Measurements from ENCODE around the gene PROZ. TPM values are rescaled to one million over a fixed set of nuclear protein-coding genes. Genes with fewer than 3 reads are reported as not detected.

PROZ gene
- total RNA-seq, 2 experiments from 2014 or later = not detected

DNA sequence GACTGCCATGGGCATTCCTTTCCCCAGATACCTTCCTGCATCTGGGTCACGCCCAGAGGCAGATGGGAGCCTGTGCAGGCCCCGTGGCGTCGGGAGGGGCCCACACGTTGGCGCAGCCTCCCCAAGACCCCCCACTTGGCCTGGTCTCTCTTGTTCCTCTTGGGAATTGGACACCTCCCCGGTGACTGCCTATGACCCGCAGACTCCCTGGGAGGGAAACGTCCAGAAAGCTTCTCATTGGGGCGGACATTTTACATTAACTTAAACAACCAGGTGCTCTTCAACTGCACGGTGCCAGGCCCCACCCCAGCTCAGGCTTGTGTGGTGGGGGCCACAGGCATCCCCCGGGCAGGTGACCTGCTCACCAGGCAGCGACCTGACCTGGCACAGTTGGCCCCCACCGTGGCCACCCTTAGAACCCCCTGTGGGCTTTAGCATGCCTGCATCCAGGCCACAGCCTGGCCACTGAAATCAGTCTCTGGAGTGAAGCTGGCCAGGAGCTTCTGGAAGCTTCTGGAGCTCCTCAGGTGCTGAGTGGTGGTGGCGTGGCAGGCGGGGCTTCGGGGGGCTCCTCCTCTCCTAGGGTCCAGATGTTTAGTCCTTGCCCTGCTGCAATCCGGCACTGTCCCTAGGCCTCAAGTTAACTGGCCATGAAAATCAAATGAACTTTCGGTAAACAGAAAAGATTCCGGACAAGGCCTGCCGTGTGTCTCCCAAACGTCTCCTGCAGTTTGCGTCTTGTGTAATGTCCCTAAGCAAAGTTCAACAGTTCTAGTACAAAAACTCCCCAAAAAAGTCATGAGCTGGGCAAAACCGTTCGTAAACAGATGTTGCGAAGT is 8.5 kb upstream of the PROZ start:
- intact Hi-C loops (cut with micrococcal nuclease) = loop anchor here (10.0 kb wide), 1 partner anchor 185 kb away; the partner anchor contains the start of gene MCF2L
- Mint-ChIP-seq H3K27ac (no peak overlapping the region), H3K4me3 (no peak overlapping the region), H3K9me3 (peaks cover 9% of the 10 kb centered on the region), H3K36me3 (peaks cover 3% of the 10 kb centered on the region), H3K4me1 (ENCODE audit: low read depth) (peaks cover 20% of the 10 kb centered on the region), H3K27me3 (peaks cover 2% of the 10 kb centered on the region)
- CTCF ChIA-PET = no interaction called here
- POLR2A ChIA-PET = no interaction called here
- DNase-seq = peak; percentile 3

DNA sequence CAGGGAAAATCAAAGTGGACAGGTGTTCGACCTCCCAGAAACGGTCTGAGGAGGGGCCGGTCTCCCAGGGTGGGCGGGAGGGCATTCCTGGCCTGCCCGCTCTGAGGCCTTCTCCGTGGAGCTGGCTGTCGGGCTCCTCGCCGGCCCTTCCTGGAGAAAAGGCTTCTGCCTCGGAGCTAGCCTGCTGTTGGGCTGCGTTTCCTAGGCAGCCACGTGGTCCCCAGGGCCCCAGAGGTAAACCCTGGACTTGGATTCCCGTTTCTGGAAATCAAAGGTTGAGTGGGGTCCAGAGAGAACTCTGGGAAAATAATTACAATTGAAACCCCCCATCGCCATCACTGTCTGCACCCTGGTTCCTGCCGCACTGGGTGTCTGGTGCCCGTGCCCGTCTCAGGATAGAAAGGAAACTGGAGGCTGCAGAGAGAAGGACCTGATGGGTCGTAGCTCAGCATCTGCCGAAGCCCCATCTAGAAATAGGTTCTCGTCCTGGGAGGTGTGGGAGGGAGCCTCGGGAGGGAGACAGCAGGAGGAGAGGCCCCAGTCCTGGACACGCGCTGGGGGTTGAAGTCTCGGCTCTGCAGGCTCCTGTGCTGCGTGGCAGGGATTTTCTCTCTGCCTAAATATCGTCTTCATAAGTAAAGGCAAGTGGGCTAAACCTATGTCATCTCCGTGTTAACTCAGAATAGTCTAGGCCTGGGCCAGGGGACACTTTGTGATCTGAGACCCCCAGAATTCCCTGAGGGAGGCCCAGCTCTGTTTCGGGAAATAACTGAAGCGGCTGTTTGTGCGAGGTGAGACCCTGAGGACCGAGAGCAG is 7.7 kb upstream of the PROZ start:
- Mint-ChIP-seq H3K4me1 (ENCODE audit: low read depth) (peaks cover 17% of the 10 kb centered on the region), H3K4me3 (no peak overlapping the region), H3K9me3 (peaks cover 13% of the 10 kb centered on the region), H3K27ac (no peak overlapping the region), H3K27me3 (peaks cover 2% of the 10 kb centered on the region), H3K36me3 (peaks cover 4% of the 10 kb centered on the region)
- intact Hi-C loops (cut with micrococcal nuclease) = loop anchor here (10.0 kb wide), 1 partner anchor 186 kb away; the partner anchor contains the start of gene MCF2L
- POLR2A ChIA-PET = no interaction called here
- CTCF ChIA-PET = no interaction called here
- peak; percentile 7 for DNase-seq

DNA sequence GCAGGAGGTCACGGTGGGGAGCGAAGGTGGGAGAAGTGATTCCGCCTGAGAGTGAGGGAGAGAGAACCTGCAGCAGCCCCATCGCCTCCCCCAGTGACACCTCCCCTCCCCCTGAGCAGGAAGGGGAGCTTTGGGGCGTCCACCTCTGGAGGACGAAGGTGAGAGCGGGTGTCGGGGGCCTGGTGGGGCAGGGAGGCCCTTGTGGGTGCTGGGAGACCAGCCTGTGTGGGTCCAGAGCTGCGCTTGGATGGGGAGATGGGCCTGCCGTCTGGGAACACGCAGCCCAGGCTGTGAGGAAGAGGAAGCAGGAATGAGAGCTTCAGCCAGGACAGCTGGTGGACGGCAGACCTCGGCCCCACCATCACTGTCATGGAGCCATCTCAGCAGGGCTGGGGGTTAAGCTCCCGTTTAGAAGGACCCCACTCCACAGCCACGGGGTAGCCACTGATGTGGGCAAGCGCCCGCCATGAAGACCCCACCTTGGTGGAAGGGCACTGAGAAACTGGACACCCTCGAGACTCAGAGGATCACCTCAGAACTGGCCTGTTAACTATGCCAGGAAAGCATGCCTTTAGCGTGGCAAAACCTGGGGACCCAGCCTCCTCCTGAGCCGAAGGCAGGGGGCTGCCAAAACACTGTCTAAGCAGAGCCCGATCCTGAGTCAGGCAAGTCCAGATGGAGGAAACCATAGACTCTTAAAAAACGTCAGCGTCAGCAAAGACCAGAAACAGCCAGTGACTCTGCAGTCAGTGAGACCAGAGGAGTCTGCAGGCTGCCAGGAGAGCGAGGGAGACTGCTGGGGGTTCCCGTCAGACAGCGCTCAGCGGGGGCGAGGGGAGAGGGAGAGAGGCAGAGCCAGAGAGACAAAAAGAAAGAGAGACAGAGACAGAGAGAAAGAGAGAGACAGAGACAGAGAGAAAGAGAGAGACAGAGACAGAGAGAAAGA is 6.4 kb upstream of the PROZ start:
- ChIA-PET POLR2A (no interaction called here), CTCF (no interaction called here)
- Mint-ChIP-seq H3K36me3 (peaks cover 4% of the 10 kb centered on the region), H3K27ac (no peak overlapping the region), H3K27me3 (peaks cover 2% of the 10 kb centered on the region), H3K9me3 (peaks cover 17% of the 10 kb centered on the region), H3K4me1 (ENCODE audit: low read depth) (peaks cover 16% of the 10 kb centered on the region), H3K4me3 (peak overlapping the region; percentile 55)
- intact Hi-C loops (cut with micrococcal nuclease) = loop anchor here (2.0 to 10.0 kb wide), 3 partner anchors 57 to 187 kb away; partner anchors contain the start of genes CUL4A, LAMP1, MCF2L and PCID2
- peak; percentile 43 for DNase-seq

DNA sequence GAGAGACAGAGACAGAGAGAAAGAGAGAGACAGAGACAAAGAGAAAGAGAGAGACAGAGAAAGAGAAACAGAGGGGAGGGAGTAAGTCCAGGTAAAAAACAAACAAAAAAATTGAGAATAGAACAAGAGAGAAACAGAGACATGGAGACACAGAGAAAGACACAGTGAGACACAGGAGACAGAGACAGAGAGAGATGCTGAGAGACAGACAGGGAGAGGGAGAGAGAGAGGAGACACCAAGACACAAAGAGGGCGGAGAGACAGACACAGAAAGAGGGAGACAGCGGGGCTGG is 5.8 kb upstream of the PROZ start:
- peaks cover 4% of the 10 kb centered on the region for H3K36me3 Mint-ChIP-seq
- POLR2A ChIA-PET = no interaction called here
- H3K27me3 Mint-ChIP-seq = peaks cover 2% of the 10 kb centered on the region
- CTCF ChIA-PET = no interaction called here
- intact Hi-C loops (cut with micrococcal nuclease) = loop anchor here (2.0 to 10.0 kb wide), 3 partner anchors 56 to 188 kb away; partner anchors contain the start of genes CUL4A, LAMP1, MCF2L and PCID2
- H3K27ac Mint-ChIP-seq = no peak overlapping the region
- H3K4me3 Mint-ChIP-seq = peak overlapping the region; percentile 55
- H3K4me1 Mint-ChIP-seq (ENCODE audit: low read depth) = peaks cover 16% of the 10 kb centered on the region
- H3K9me3 Mint-ChIP-seq = peaks cover 17% of the 10 kb centered on the region
- DNase-seq = no peak

DNA sequence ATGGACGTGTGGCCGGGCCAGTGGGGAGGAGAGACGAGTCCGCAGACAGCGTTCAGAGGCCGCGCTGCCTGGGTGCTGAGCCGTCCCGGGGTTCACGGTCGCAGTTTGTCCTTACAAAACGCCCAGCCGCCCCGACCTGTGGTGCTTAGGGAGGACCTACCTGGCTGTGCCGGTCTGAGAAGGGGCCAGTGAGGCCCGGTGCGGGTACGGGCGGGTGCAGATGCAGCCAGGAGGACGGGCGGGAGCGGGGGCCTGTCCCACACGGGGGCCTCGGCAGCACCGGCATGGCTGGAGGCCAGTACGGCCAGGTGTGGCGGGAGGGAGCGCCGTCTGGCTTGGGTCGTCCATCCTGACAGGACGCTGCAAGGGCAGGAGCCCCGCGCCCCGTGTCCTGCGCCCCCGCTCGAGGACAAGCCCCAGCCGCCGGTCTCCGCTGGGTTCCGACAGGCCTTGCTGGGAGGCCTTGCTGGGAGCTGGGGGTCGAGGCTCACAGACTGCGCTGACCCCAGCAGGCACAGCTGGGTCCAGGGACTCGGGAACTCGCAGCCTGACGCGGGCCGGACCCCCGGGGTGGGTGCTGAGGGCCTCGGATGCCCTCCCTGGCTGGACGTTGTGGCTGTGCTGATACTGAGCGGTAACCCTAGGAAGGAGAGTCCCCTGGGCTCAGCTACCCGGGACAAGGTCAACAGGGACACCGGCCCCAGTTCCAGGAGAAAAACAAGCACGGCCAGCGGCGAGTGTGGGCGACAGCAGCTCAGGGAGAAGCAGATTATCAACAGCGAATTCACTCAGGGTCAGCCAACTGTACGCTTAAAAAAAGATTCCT is 5.3 kb upstream of the PROZ start:
- CTCF ChIA-PET = no interaction called here
- peaks cover 17% of the 10 kb centered on the region for H3K9me3 Mint-ChIP-seq
- DNase-seq = peak; percentile 27
- POLR2A ChIA-PET = no interaction called here
- peaks cover 16% of the 10 kb centered on the region for H3K4me1 Mint-ChIP-seq (ENCODE audit: low read depth)
- peak overlapping the region; percentile 14 for H3K27ac Mint-ChIP-seq
- H3K27me3 Mint-ChIP-seq = peaks cover 2% of the 10 kb centered on the region
- peaks cover 4% of the 10 kb centered on the region for H3K36me3 Mint-ChIP-seq
- H3K4me3 Mint-ChIP-seq = peak overlapping the region; percentile 69
- intact Hi-C loops (cut with micrococcal nuclease) = loop anchor here (2.0 to 10.0 kb wide), 3 partner anchors 56 to 188 kb away; partner anchors contain the start of genes CUL4A, LAMP1, MCF2L and PCID2

DNA sequence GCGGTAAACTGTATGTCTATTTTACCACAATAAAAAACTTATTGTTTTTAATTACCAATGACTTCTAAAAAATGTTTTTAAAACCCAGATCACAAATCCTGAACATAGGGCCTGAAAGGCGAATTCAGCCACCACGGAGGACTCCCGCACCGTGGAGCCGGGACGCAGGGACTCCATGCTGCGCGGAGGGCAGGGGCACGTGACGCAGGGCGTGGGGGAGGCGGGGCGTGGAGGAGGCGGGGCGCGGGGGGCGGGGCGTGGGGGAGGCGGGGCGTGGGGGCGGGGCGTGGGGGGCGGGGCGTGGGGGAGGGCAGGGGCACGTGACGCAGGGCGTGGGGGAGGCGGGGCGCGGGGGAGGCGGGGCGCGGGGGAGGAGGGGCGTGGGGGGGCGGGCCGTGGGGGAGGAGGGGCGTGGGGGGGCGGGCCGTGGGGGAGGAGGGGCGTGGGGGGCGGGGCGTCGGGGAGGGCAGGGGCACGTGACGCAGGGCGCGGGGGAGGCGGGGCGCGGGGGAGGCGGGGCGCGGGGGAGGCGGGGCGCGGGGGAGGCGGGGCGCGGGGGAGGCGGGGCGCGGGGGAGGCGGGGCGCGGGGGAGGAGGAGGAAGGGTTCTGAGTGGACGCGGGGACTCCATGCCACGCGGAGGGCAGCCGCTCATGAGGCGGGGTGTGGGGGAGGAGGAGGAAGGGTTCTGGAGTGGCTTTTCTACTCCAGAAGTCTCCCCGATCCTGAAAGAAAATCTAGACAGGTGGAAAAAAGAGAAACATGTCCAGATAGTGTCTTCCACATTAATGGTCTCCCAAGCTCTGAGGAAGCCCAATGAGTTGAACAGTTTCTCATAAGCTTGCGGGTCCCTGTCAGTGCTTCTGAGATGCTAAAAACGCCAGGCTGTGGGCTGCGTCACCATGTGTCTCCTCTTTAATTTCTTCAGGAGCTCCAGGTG is 4.4 kb upstream of the PROZ start:
- H3K27me3 Mint-ChIP-seq = peaks cover 2% of the 10 kb centered on the region
- peak overlapping the region; percentile 14 for H3K27ac Mint-ChIP-seq
- H3K4me1 Mint-ChIP-seq (ENCODE audit: low read depth) = peaks cover 16% of the 10 kb centered on the region
- peak overlapping the region; percentile 69 for H3K4me3 Mint-ChIP-seq
- H3K36me3 Mint-ChIP-seq = peaks cover 4% of the 10 kb centered on the region
- POLR2A ChIA-PET = no interaction called here
- peak; percentile 70 for DNase-seq
- CTCF ChIA-PET = no interaction called here
- intact Hi-C loops (cut with micrococcal nuclease) = loop anchor here (2.0 to 10.0 kb wide), 3 partner anchors 55 to 189 kb away; partner anchors contain the start of genes CUL4A, LAMP1, MCF2L and PCID2
- H3K9me3 Mint-ChIP-seq = peaks cover 17% of the 10 kb centered on the region

DNA sequence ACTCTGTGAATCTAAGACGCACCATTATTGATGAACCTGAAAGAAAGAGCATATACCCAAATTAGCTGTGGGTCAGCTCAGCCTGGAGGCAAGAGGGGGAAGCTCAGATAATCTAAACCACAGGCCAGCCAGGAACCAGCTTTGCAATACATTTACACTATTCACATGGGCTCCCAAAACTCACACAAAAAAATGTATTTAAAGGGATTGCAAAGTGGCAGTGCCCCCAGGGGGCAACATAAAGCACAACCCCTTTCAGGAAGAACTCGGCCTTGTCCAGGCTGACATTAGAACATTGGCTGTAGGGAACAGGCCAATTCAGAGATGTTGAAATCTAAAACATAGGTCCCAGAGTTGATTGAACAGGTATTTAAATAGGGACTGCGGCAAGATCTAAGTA is 3.2 kb upstream of the PROZ start:
- Mint-ChIP-seq H3K4me3 (no peak overlapping the region), H3K36me3 (peaks cover 4% of the 10 kb centered on the region), H3K9me3 (peaks cover 17% of the 10 kb centered on the region), H3K27me3 (peaks cover 2% of the 10 kb centered on the region), H3K27ac (no peak overlapping the region), H3K4me1 (ENCODE audit: low read depth) (peaks cover 16% of the 10 kb centered on the region)
- intact Hi-C loops (cut with micrococcal nuclease) = loop anchor here (10.0 kb wide), 1 partner anchor 190 kb away; the partner anchor contains the start of gene MCF2L
- ChIA-PET CTCF (no interaction called here), POLR2A (no interaction called here)
- DNase-seq = peak; percentile 7

DNA sequence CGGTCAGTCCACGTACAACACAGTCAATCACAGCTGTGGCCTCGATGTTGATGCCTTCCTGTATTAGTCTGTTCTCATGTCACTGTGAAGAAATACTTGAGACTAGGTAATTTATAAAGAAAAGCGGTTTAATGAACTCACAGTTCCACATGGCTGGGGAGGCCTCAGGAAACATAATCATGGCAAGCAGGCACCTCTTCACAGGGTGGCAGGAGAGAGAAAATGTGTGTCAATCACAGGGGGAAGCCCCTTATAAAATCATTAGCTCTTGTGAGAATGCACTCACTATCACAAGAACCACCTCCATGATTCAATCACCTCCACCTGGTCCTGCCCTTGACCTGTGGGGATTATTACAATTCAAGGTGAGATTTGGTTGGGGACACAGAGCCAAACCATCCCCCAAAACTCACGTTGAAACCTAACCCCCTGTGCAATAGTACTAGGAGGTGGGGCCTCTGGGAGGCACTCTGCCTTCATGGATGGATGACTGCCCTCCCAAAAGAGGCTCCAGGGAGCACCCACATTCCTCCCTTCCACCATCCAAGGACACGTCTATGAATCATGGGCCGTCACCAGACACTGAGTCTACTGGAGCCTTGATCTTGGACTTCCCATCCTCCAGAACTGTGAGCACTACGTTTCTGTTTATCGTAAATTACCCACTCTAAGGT is 2.3 kb upstream of the PROZ start:
- intact Hi-C loops (cut with micrococcal nuclease) = loop anchor here (10.0 kb wide), 1 partner anchor 191 kb away; the partner anchor contains the start of gene MCF2L
- peaks cover 4% of the 10 kb centered on the region for H3K36me3 Mint-ChIP-seq

DNA sequence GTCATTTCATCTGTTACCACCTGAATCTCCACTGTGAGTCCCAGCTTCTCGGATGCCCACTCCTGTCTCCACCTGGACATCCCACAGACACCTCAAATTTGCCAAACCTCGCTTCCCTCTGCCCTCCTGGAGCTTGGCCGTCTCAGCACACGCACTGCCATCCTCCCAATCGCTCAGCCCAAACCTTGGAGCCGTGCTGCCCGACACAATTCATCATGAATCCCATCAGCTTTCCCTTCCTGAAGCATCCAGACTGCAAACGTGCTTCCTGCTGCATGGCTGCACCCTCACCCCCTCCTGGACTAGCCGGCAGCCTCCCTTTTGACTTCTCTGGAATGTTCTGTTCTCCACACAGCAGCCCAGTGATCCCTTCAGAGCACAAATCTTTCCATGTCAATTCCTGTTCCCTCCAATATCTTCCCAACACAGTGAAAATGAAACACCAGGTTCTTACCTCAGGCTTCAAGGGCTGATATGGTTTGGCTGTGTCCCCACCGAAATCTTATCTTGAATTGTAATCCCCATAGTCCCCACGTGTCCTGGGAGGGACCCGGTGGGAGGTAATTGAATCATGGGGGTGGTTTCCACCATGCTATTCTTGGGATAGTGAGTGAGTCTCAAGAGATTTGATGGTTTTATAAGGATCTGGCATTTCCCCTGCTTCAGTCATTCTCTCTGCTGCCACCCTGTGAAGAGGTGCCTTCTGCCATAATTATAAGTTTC is 1.1 kb upstream of the PROZ start:
- peaks cover 17% of the 10 kb centered on the region for H3K9me3 Mint-ChIP-seq
- intact Hi-C loops (cut with micrococcal nuclease) = loop anchor here (10.0 kb wide), 1 partner anchor 193 kb away; the partner anchor contains the start of gene MCF2L
- CTCF ChIA-PET = no interaction called here
- peaks cover 4% of the 10 kb centered on the region for H3K36me3 Mint-ChIP-seq
- peak; percentile 3 for DNase-seq
- H3K4me1 Mint-ChIP-seq (ENCODE audit: low read depth) = peaks cover 17% of the 10 kb centered on the region
- POLR2A ChIA-PET = interaction anchor here (1.1 kb wide), 1 partner anchor 50 kb away, joined by 3 read pairs; no protein-coding TSS in a partner anchor
- H3K27me3 Mint-ChIP-seq = no peaks in the 10 kb centered on the region
- H3K27ac Mint-ChIP-seq = no peak overlapping the region
- H3K4me3 Mint-ChIP-seq = no peak overlapping the region

More for the DNA sequence above, 2.3 kb upstream of the PROZ start:
- Mint-ChIP-seq H3K27me3 (peaks cover under 1% of the 10 kb centered on the region), H3K27ac (no peak overlapping the region), H3K4me3 (no peak overlapping the region), H3K9me3 (peaks cover 17% of the 10 kb centered on the region), H3K4me1 (ENCODE audit: low read depth) (peaks cover 19% of the 10 kb centered on the region)
- ChIA-PET CTCF (no interaction called here), POLR2A (interaction anchor here (1.1 kb wide), 1 partner anchor 51 kb away, joined by 3 read pairs; no protein-coding TSS in a partner anchor)
- DNase-seq = peak; percentile 9
